ENCODE results near the gene LMO3. TPM values are rescaled to one million over a fixed set of nuclear protein-coding genes. Genes with fewer than 3 reads are reported as not detected.

LMO3 gene
- total and polyA plus RNA-seq, 2 of the 8 experiments (the other 6 are each of a cell fraction or from before 2014, with no cell fraction given) = 4.7 to 16.7 TPM

- no peak for TF ChIP-seq RBBP5 (IDR thresholded peaks at IDR 0.05; ENCODE audit: borderline replicate concordance, low read depth, low read length)
- TF ChIP-seq CBX5 (IDR thresholded peaks at IDR 0.05; ENCODE audit: low read depth, low read length) = no peak
- no peak for TF ChIP-seq MAFK (IDR thresholded peaks at IDR 0.05; ENCODE audit: low read depth, low read length)
- no peak for TF ChIP-seq EZH2 (IDR thresholded peaks at IDR 0.05; ENCODE audit: low read depth, low read length, severe bottlenecking)
- no peak for TF ChIP-seq BRCA1 (IDR thresholded peaks at IDR 0.05; ENCODE audit: low read depth, low read length)
- no peak for TF ChIP-seq ATF2 (IDR thresholded peaks at IDR 0.05; ENCODE audit: low read length)
Measured at GRCh38 chr12:16509411-16509810, 96.6 kb downstream of the LMO3 start (continued).

Measured in H1 (cell line).